Osteoblast (primary cell): ENCODE measurements around the gene IQUB. TPM values are rescaled to one million over a fixed set of nuclear protein-coding genes. Genes with fewer than 3 reads are reported as not detected.
A peak's percentile ranks its signal among the peaks of the same experiment; 100 is the strongest.
"Not testable (repeated sequence)": the region's sequence is repeated elsewhere in the genome, so short reads cannot be mapped to it uniquely, and the experiment has no call there.

ENCODE experiments used
- DNase-seq: peaks from one replicate; pipeline ENCODE4 v3.0.0; 2011; ENCODE audit warnings: low spot score, mixed read lengths; ENCODE audit not compliant: insufficient read length; ENCODE audit errors: missing footprints
- H2AFZ ChIP-seq: 2 replicates; pipeline ENCODE4 v1.6.0; 2011; ENCODE audit warnings: mild to moderate bottlenecking, low read length
- H3K27ac ChIP-seq: 2 replicates; pipeline ENCODE4 v1.5.1; 2011; ENCODE audit warnings: mild to moderate bottlenecking, low read depth, low read length, moderate library complexity
- H3K27me3 ChIP-seq: 2 replicates; pipeline ENCODE4 v1.6.0; 2012; ENCODE audit warnings: mild to moderate bottlenecking, control low read depth, inconsistent platforms, low read length, moderate library complexity; ENCODE audit not compliant: insufficient read depth
- H3K36me3 ChIP-seq: 2 replicates; pipeline ENCODE4 v1.5.1; 2011; ENCODE audit warnings: mild to moderate bottlenecking, low read length, control low read depth, moderate library complexity; ENCODE audit not compliant: insufficient read depth
- H3K4me1 ChIP-seq: 2 replicates; pipeline ENCODE4 v1.5.1; 2011; ENCODE audit warnings: mild to moderate bottlenecking, low read length, control low read depth, moderate library complexity; ENCODE audit not compliant: insufficient read depth
- H3K4me2 ChIP-seq: 2 replicates; pipeline ENCODE4 v1.6.0; 2011; ENCODE audit warnings: mild to moderate bottlenecking, low read length; ENCODE audit not compliant: insufficient read depth
- H3K4me3 ChIP-seq: fragments of 200-600 bp; sonication (generic); 3 replicates; pipeline ENCODE4 v1.5.1; 2012; ENCODE audit warnings: mild to moderate bottlenecking, low read length, inconsistent platforms; ENCODE audit not compliant: insufficient read depth
- H3K79me2 ChIP-seq: 2 replicates; pipeline ENCODE4 v1.6.0; 2012; ENCODE audit warnings: mild to moderate bottlenecking, low read length, control low read depth, inconsistent platforms; ENCODE audit not compliant: insufficient read depth
- H3K9me3 ChIP-seq: 2 replicates; pipeline ENCODE4 v1.5.1; 2011; ENCODE audit warnings: low read depth, low read length, control low read depth
- H4K20me1 ChIP-seq: 2 replicates; pipeline ENCODE4 v1.6.0; 2012; ENCODE audit warnings: mild to moderate bottlenecking, low read length, control low read depth; ENCODE audit not compliant: insufficient read depth
- CTCF ChIP-seq: IDR thresholded peaks from 2 replicates; pipeline ENCODE4 v1.5.1; 2011; ENCODE audit warnings: mild to moderate bottlenecking, low read depth, low read length, moderate library complexity; ENCODE audit errors: extremely low read depth
- small RNA-seq: library from RNA; depleted of rRNA; stranded (forward); fragments of <200 nt; gene quantifications from one replicate; pipeline ENCODE3, GENCODE V24; 2012
- total RNA-seq: library from RNA; depleted of rRNA; stranded (reverse); fragments of >200 nt; gene quantifications from 2 replicates; pipeline ENCODE4 v1.2.3, GENCODE V29; 2012

Gene IQUB
- total RNA-seq, 1 donor = 0.72 TPM

GRCh38 chr7:123417580-123417979 is 116.8 kb downstream of the IQUB start:
- H3K4me3 ChIP-seq = no peak overlapping the region
- H3K79me2 ChIP-seq = no peaks in the 10 kb centered on the region
- H3K4me1 ChIP-seq = no peaks in the 10 kb centered on the region
- TF ChIP-seq CTCF = no peak
- H3K9me3 ChIP-seq = no peaks in the 10 kb centered on the region
- no peaks in the 10 kb centered on the region for H3K27me3 ChIP-seq
- no peaks in the 10 kb centered on the region for H4K20me1 ChIP-seq
- no peak overlapping the region for H3K27ac ChIP-seq
- H2AFZ ChIP-seq = no peak overlapping the region
- H3K36me3 ChIP-seq = no peaks in the 10 kb centered on the region
- H3K4me2 ChIP-seq = no peak overlapping the region
- no peak for DNase-seq

GRCh38 chr7:123415625-123416024 is 118.8 kb downstream of the IQUB start:
- no peaks in the 10 kb centered on the region for H3K79me2 ChIP-seq
- H3K4me3 ChIP-seq = no peak overlapping the region
- H4K20me1 ChIP-seq = no peaks in the 10 kb centered on the region
- DNase-seq = no peak
- no peaks in the 10 kb centered on the region for H3K9me3 ChIP-seq
- no peak for TF ChIP-seq CTCF
- H3K36me3 ChIP-seq = no peaks in the 10 kb centered on the region
- no peak overlapping the region for H2AFZ ChIP-seq
- H3K4me2 ChIP-seq = no peak overlapping the region
- H3K27me3 ChIP-seq = no peaks in the 10 kb centered on the region
- no peaks in the 10 kb centered on the region for H3K4me1 ChIP-seq
- H3K27ac ChIP-seq = no peak overlapping the region

GRCh38 chr7:123410273-123410904 is 124.0 kb downstream of the IQUB start:
- Histone ChIP-seq H4K20me1 (no peaks in the 10 kb centered on the region), H3K9me3 (no peaks in the 10 kb centered on the region), H3K79me2 (no peaks in the 10 kb centered on the region), H3K4me2 (no peak overlapping the region), H3K36me3 (no peaks in the 10 kb centered on the region), H3K27ac (no peak overlapping the region), H2AFZ (no peak overlapping the region), H3K4me3 (no peak overlapping the region), H3K27me3 (no peaks in the 10 kb centered on the region), H3K4me1 (no peaks in the 10 kb centered on the region)
- peak; percentile 54 for DNase-seq
- no peak for TF ChIP-seq CTCF

GRCh38 chr7:123407951-123408350 is 126.4 kb downstream of the IQUB start:
- H3K4me3 ChIP-seq, H3K27me3 ChIP-seq, H3K4me1 ChIP-seq, H2AFZ ChIP-seq, DNase-seq, H3K36me3 ChIP-seq, H3K9me3 ChIP-seq, H4K20me1 ChIP-seq, H3K4me2 ChIP-seq, H3K27ac ChIP-seq, H3K79me2 ChIP-seq: not testable (repeated sequence)

Small RNA genes within 50 kb of the gene (small RNA-seq; reads per million reads assigned to genes)
- not detected for gene RNU6-296P

Other genes starting within 250 kb of the IQUB start
- gene NDUFA5, start 23.2 kb upstream of the IQUB start, total RNA-seq = 25.7 and 30.6 TPM in 2 replicates
- not detected in 2 replicates for gene ASB15, start 67.2 kb upstream of the IQUB start, total RNA-seq
- not detected in 2 replicates for gene LMOD2, start 121.3 kb upstream of the IQUB start, total RNA-seq
- gene WASL, start 214.4 kb upstream of the IQUB start, total RNA-seq = 23.2 and 24.5 TPM in 2 replicates